ENCODE measurements around the gene OR8G1.
"Not testable (repeated sequence)": the region's sequence is repeated elsewhere in the genome, so short reads cannot be mapped to it uniquely, and the experiment has no call there.

Gene OR8G1

GRCh38 chr11:124249869-124250268 lies 9.0 kb downstream of the OR8G1 start:
- not testable (repeated sequence) for DNase-seq

GRCh38 chr11:124256076-124256475 lies 15.2 kb downstream of the OR8G1 start, which contains the start of gene OR8G5:
Gene OR8G5 (plus strand): TSS chr11:124256376. CDS start chr11:124264932, 8,556 bp downstream.
- DNase-seq, result no peak

- DNase-seq, result not testable (repeated sequence)
Observed at GRCh38 chr11:124265041-124265440, 24.1 kb downstream of the OR8G1 start.

DNA sequence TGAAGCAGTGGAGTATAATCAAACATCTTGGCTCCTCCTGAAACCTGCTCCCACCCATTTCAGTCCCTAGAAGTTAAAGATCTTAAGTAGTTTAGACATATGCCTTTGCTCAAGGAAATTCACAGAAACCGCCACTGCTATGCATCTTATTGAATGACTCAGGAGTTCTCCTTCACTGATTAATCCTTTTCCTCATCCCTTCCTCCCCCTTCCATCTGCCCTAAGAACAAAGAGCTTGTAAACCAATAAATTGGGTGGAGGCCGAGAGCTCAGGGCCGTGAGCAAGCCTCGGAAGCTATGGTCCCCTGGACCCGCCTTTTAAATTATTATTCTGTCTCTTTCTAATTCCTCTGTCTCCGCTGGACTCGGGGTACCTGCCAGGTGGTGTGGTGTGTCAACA lies 30.0 kb downstream of the OR8G1 start:
- not testable (repeated sequence) for DNase-seq

GRCh38 chr11:124274000-124274399 lies 33.1 kb downstream of the OR8G1 start:
- DNase-seq, result no peak

- no peak for DNase-seq
Observed at GRCh38 chr11:124276081-124276480, 35.2 kb downstream of the OR8G1 start.

DNA sequence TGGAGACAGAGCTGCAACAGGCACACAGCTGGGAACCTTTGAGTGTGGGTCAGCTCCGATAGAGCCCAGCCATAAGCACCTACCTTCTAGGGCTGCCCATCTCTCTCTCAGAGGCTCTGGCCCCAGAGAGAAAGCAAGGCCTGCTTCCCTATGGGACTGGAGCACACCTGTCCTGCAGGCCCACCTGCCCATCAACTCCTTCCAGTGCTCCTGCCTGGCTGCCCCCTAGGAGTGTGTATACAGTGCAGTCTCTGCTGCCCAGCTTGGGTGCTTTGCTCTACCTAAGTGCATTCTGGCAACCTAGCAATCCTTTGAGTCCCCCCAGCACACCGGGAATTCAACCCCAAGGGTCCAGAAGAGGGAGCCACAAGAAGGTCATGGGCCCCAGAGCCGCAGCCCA lies 36.3 kb downstream of the OR8G1 start:
- DNase-seq, result no peak

DNA sequence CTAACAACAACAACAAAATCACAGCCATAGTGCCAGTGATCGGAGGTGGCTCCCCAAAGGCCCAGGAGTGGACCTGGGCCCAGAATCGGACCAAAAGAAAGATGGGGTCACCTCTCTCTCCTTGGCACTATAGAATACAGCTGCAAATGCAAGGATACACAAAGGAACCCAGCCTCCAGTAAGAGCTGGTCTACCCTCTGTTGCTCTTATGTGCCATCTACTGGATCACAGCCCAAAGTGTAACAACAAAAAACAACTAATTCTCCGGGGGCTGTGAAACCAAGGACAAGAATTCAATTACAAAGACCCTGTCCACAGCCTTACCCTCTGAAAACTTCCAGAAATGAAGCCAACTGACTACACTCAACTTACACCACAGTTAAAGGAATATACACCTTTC lies 36.9 kb downstream of the OR8G1 start:
- no peak for DNase-seq

DNA sequence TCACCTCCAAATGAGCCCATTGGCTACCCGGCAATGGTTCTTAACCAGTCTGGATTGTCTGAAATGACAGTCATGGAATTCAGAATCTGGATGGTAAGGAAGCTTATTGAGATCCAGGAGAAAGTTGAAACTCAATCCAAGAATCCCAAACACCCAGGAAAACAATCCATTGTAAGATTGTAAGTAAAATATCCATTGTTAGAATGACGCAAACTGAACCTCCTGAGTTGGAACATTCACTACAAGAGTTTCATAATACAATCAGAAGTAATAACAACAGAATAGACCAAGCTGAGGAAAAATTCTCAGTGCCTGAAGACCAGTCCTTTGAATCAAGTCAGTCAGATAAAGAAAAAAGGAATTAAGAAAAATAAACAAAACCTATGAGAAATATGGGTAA lies 37.4 kb downstream of the OR8G1 start:
- no peak for DNase-seq

GRCh38 chr11:124285610-124286344 lies 44.9 kb downstream of the OR8G1 start:
- DNase-seq, result no peak

GRCh38 chr11:124294687-124295086 lies 53.8 kb downstream of the OR8G1 start:
- DNase-seq, result no peak

- no peak for DNase-seq
Observed at GRCh38 chr11:124296016-124296415, 55.1 kb downstream of the OR8G1 start.

- no peak for DNase-seq
Observed at GRCh38 chr11:124297921-124298320, 57.0 kb downstream of the OR8G1 start.

- no peak for DNase-seq
Observed at GRCh38 chr11:124301548-124301947, 60.7 kb downstream of the OR8G1 start.

DNA sequence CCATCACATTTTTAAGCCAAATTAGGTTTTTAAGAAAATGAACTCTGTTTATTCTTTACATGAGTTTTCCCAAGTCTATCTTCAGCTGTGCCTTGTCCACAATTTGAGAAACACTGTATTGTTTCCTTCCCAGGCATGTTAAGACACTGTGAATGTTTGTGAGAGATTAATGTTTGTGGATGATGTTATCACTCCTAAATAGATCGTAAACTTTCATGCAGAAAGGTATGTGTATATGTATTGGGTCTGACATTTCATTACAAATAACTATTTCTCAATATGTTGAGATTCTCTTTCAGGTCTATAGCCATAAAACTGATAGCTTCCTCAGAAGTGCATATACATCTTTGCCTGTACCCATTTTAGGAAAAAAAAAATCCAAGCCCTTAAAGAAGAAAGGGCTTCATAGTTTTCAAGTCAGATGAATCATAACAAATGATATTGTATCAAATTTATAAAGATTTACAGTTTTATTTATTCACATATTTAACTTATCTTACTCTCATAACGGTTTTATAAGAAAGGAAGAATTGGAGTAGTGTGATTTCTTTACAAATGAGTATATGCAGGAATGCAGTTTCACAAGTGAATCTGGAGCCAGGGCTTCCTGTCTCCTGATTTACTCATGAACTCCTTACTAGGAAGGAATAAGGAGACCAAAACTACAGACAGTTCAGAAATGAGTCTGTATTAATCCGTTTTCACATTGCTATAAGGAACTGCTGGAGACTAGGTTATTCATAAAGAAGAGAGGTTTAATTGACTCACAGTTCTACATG lies 61.6 kb downstream of the OR8G1 start:
- DNase-seq, result no peak

Measured in activated gamma-delta T cell (primary cell).